ENCODE results near the gene EIF3D.

DNA sequence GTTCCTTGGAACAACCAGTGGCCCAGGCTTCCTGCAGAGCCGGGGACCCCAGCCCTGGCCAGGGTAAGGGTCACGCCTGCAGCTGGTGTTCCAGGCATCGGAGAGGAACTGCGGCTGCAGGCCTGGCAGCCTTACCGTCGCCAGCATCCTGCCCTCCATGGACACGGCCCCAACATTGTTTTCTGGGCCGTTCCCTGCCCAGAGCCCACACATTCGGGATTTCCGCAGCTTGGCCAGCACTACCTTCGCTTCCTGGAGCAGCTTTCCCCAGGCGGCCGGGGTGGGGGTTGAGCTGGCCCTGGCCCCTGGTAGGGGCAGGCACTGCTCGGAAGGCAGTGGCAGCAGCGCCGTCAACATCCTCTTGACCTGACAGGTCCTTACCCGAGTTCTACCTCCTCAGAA, 65.2 kb downstream of the EIF3D start:
- TF ChIP-seq CTCF (conservative IDR thresholded peaks at IDR 0.05 in 1 of 2, IDR thresholded peaks at IDR 0.05 in 1 of 2; ENCODE audit: extremely low read depth in 1 of 2, insufficient read depth in 1 of 2, low read depth in 1 of 2, low read length in 2 of 2) (no peak), EZH2 (IDR thresholded peaks at IDR 0.05; ENCODE audit: borderline replicate concordance, low read length) (no peak)
